Bronchial epithelial cell (primary cell): ENCODE measurements around the gene CDH13. TPM values are rescaled to one million over a fixed set of nuclear protein-coding genes. Genes with fewer than 3 reads are reported as not detected.

ENCODE experiments used
- DNase-seq: peaks from one replicate; pipeline ENCODE4 v3.0.0-alpha.2; 2010; ENCODE audit warnings: low read depth
- FAIRE-seq: peaks from 2 replicates; lab custom pipeline; 2011; peaks lifted over from hg19 to GRCh38; lab: Jason Lieb, UNC
- H3K27me3 ChIP-seq: 2 replicates; pipeline ENCODE4 v1.5.1; 2011; ENCODE audit warnings: low read length; ENCODE audit not compliant: control insufficient read depth, insufficient read depth
- H3K36me3 ChIP-seq: 2 replicates; pipeline ENCODE4 v1.5.1; 2011; ENCODE audit warnings: low read length; ENCODE audit not compliant: control insufficient read depth, insufficient read depth
- H3K4me3 ChIP-seq: 2 replicates; pipeline ENCODE4 v1.5.1; 2011; ENCODE audit warnings: mild to moderate bottlenecking, low read depth, low read length, control low read depth
- CTCF ChIP-seq: IDR thresholded peaks from 2 replicates; pipeline ENCODE4 v1.5.1; 2011; ENCODE audit warnings: mild to moderate bottlenecking, moderate library complexity, low read length, control low read depth, inconsistent platforms; ENCODE audit not compliant: insufficient read depth, severe bottlenecking
- total RNA-seq: library from RNA; depleted of rRNA; stranded (reverse); fragments of >200 nt; gene quantifications from 2 replicates; pipeline ENCODE4 v1.2.1, GENCODE V29; 2014

The CDH13 gene
- total RNA-seq, 1 donor from 2014 or later, result 31.3 TPM

GRCh38 chr16:83840060-83840617 lies 1213.4 kb downstream of the CDH13 start:
- H3K4me3 ChIP-seq, result no peak overlapping the region
- DNase-seq (no peak), FAIRE-seq (no peak)
- H3K36me3 ChIP-seq, result no peaks in the 10 kb centered on the region
- H3K27me3 ChIP-seq, result peaks cover 1% of the 10 kb centered on the region
- TF ChIP-seq CTCF, result no peak

- no peak for TF ChIP-seq CTCF
- DNase-seq, result no peak
- H3K4me3 ChIP-seq, result no peak overlapping the region
- no peak for FAIRE-seq
- H3K27me3 ChIP-seq, result peaks cover 1% of the 10 kb centered on the region
- no peaks in the 10 kb centered on the region for H3K36me3 ChIP-seq
These were observed 1215.5 kb downstream of the CDH13 start for GRCh38 chr16:83842291-83842690.

GRCh38 chr16:83842756-83843507 lies 1216.2 kb downstream of the CDH13 start:
- Histone ChIP-seq H3K27me3 (peaks cover 1% of the 10 kb centered on the region), H3K36me3 (no peaks in the 10 kb centered on the region), H3K4me3 (no peak overlapping the region)
- FAIRE-seq (no peak), DNase-seq (no peak)
- TF ChIP-seq CTCF, result no peak

- H3K4me3 ChIP-seq, result no peak overlapping the region
- FAIRE-seq (no peak), DNase-seq (no peak)
- no peaks in the 10 kb centered on the region for H3K36me3 ChIP-seq
- no peak for TF ChIP-seq CTCF
- H3K27me3 ChIP-seq, result peaks cover 1% of the 10 kb centered on the region
These were observed 1216.9 kb downstream of the CDH13 start for GRCh38 chr16:83843657-83844056.

- FAIRE-seq (no peak), DNase-seq (no peak)
- Histone ChIP-seq H3K27me3 (peaks cover 1% of the 10 kb centered on the region), H3K36me3 (no peaks in the 10 kb centered on the region), H3K4me3 (no peak overlapping the region)
- no peak for TF ChIP-seq CTCF
These were observed 1218.5 kb downstream of the CDH13 start for GRCh38 chr16:83845263-83845662.
